ENCODE results near the gene PDZK1IP1.
"Not testable (repeated sequence)": the region's sequence is repeated elsewhere in the genome, so short reads cannot be mapped to it uniquely, and the experiment has no call there.

The PDZK1IP1 gene

DNA sequence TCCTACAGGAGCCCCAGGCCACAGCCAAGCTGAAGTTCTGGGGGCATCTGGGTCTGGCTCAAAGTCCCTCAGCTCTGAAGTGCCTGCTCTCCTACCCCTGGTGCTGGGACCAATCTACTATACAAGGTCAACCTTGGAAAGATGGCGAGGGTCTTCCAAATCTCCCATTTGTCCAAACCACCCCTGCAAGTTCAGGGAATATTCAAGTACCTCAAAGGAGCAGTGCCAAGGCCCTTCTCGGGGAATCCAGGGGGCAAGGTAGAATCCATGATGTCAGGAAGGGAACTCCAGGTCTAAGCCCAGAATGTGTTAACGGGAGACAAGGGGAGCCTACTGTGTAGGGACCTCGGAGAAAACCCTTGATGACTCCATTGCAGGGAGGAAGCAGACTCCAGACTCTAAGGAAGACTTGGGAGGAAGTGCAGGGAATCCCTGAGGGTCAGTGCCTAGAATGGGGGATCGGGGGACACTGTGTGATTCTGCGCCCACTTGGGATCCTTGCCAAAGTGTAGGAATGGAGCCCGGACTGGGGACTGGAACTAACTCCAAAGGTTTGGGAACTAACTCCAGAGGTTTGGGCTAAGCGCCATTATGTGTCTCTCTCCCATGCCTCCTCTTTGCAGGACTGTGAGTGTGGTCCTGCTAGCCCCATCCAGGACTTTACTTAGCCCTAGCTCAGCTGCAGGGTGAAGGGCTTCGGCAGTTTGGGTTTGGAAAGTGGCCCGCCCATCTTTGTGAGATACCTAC, 33.5 kb upstream of the PDZK1IP1 start:
- no peak for DNase-seq

DNA sequence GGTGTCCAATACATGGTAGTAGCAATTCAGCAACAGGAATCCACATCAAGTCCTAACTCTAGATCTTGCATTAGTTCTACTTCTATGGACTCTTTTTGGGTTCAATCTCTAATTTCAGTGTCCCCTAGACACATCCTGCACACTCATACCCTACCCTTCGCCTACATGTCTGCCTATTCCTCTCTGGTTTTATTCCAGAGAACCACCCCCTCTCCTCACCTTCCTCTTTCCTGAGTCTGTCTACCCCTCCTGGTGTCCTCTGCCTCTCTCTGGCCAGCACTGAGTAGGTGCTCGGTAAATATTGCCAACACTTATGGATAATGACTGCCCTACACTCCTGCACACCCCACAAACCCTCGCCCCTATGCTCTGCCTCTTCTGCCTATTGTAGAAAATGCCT, 32.6 kb upstream of the PDZK1IP1 start:
- no peak for DNase-seq

DNA sequence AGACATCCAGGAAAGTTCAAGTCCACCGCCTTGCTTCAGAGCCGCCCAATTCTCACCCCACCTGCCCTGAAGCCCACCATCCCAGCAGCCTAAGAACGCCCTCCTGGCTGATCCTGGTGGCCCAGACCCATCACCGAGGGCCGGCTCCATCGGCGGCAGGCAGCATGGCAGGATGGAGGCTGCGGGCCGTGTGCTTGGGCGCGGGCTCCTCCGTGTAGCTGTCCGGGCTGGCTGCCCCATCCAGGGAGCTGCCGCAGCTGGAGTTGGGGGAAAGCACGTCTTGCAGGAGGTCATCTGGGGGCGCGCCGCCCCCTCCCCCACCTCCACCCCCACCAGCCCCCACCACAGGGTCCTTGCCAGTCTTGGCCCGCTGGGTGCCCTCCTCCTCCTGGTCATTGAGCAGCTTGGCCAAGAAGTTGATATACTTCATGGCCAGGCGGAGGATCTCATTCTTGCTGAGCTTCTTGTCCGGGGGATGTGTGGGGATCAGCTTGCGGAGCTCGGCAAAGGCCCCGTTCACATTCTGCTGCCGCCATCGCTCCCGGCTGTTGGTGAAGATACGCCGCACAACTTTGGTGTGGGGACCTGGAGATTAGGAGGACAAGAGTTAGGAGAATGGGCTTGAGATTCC, 29.9 kb upstream of the PDZK1IP1 start:
- no peak for DNase-seq

DNA sequence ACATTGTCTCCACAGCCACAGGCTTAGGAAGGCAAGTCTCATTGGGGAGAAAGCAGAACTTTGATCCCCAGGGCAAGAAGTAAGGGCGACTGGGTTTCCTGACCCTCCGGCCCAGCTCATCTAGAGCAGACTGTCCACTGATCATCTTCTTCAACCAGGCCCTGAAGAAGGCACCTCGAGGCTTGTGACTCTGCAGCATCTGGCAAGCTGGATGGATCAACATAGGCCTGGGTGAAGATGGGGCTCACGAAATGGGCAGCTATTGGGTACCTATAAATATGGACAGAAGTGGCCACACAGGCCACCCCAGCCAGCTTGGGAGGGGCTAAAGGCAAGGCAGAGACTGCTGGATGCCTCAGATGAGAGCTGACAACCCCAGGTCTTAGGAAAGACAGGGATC, 29.2 kb upstream of the PDZK1IP1 start:
- DNase-seq: no peak

DNA sequence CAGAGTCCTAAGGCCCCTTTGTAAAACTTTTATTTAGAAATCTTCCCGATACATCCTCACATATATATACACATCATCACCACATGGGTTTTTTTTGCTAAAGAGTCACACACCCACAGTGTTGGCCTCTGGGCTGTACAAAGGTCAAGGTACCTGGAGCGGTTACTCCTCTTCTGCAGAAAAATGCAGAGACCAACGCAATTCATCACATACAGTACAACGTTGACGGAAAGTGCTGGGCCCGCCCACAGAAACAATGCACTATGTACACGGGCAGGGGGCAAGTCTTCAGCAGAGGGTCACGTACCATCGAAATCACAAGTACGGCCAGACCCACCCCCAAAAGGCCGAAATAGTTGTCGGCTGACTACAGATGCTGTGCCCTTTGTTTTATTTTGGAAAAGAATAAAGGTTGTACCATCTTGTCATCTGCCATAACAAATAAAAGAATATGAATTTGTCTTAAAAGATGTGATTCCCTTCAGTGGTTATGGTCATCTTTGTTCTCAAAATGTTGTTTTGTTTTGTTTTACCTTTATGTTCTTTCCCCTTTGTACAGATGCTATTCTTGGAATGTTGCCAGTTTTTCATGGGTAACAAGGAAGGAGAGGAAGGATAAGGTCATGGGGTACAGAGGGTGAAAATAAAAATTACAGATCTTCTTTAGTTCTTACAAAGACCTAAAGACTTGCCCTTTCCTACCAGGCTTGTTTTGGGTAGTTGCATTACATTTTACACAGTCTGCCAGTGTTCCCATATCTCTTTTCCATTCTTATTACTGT, 26.6 kb upstream of the PDZK1IP1 start:
- no peak for DNase-seq

DNA sequence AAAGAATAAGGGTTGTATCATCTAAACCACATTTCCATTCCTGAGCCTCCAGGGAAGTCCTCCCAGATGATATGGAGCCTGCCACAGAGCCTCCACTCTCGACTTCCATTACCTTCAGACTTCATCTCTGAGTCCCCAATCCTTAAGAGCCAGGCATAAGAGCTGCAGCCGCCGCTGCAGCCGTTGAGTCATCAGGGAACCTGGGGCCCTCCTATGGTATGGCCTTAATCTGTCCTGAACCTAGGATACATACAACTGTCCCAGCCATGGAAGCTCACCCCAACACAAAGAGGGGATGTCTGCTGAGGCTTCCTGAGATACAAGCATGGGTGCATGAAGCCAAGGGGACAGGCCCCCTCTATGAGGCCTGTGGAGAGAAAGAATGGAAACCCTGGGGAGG, 25.9 kb upstream of the PDZK1IP1 start:
- DNase-seq: no peak

DNA sequence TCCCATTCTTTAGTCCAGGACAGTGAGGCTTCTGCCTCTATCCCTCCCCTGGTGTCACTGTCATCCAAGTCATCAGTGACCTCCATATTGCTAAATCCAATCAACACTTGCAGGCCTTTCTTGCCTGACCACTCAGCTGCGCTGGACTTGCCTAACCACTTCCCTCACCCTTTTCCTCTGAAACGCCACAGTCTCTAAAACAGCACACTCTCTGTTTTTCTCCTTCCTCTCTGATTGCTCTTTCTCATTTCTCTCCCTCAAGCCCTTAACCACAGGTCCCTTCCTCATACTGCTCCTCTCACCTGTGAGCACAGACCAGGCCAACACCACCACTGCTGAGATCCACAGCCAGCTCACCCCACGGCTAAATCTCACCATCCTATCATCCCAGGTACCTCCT, 24.7 kb upstream of the PDZK1IP1 start:
- no peak for DNase-seq

DNA sequence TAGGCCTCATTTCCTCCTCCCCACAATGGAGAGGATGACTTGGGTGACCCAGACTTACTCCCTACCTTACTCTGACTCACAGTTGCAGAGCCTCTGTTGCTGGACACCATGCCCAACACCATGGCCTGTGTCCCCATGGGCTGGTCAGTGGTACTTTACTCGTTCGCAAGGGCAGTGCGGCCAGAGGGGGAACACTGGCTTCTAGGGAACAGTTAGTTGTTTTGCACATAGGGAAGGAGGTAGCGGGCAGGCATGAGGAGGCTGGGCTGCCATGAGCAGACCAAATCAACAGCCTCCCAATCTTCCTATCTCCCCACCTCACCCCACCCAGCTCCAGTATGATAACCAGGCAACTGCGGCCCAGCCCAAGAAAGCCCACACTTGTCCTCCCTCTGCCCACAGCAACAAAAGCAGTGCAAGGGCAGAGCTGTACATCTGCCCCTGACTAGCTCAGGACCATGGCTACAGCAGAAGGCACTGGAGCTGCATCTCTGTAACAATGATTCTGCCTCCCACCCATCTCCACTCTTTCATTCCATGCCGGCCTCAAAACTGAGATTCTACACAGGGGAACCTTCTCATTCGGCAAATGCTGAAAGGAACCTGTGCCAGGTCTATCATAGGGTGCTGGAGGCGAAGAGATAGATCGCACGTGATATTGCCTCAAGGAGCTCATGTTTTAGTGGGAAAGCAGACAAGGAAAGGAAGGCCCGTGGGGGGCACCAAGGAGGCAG, 23.6 kb upstream of the PDZK1IP1 start:
- no peak for DNase-seq

DNA sequence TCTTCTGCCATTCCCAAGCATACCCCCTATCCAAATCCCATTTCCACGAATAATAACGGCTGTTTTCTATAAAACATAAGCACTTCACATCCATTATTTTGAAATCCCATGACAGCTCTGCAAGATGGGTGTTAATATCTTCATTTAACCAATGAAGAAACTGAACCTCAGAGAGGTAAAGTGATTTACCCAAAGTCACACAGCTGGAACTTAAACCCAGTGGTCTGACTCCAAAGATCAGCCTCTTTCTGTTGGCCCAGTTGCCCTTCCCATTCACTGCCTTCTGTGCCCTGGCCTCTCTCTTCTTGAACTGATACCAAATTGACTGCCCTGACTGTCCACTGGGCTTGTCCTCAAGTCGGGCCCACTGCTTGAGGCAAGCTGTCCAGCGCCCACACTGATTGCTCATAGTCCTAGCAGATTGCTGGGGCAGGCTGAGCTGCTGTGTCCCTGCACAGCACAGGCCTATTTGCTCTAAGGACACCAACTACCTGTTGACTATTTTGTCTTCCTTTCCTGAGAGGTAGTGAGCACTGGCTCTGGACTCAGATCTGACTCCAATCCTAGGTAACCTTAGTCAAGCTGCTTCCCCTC, 22.9 kb upstream of the PDZK1IP1 start:
- no peak for DNase-seq

DNA sequence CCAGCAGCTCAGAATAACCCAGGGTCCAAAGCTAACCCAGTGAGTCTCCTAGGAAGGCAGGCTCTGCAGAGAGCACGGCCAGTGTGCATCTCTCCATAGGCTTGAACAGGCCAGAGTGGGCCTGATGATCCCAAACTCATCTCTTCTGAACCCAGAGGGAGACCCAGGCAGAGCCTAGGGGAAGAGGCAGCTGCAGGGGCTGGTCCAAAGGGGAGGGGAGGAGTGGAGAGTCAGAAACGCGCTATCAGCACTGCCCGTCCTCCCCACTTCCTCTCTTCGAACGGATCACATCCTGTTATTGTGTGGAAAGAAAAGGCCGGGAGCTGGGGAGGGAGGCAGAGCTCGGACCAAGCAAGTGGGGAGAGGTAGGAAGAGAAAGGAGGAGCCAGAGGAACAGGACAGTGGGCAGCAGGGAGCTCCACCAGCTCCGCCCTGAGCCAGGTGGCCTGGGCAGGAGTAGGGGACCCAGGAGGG, 22.0 kb upstream of the PDZK1IP1 start:
- no peak for DNase-seq

DNA sequence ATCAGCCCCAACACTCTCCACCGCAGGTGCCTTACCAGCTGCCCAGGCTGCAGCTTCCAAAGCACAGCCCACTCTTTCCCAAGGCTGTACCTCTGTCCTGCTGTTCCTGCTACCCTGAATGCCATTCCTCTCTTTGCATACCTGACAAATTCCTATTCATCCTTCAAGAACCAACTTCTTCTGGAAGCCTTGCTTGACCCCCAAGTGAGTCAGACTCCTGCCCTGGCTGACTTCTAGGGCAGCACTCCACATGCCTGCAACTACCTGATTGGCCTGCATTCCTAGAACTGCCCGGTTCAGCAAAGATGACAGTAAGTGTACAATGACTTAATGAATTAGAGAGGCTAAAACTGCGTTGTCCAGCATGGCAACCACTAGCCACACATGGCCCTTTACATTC, 20.8 kb upstream of the PDZK1IP1 start:
- DNase-seq: no peak

DNA sequence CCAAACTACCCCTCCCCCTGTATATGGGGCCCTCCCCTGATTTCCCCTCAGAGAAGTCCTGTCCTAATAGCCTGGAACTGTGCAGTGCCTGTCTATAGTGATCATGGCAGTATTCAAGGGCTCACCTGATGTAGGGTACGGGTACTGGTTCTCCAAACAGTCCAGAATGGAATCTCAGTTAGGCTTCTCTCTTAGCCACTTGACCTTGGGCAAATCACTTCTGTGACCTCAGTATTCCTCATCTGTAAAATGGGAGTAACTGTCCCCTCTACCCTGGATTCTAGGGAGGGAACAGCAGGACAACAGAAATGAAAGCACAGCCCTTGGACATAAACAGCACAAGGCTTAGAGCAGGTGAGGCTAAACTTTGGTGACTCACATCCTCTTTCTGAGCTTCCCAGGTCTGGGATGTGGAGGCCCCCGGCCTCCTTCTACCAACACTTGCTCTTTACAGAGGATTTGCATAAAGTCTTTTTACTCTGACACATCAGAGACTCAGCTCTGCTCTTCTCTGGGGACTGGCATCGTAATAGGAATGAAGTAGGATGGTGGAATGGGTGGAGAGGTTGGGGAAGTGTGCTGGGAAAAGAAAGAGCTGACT, 20.0 kb upstream of the PDZK1IP1 start:
- no peak for DNase-seq

DNA sequence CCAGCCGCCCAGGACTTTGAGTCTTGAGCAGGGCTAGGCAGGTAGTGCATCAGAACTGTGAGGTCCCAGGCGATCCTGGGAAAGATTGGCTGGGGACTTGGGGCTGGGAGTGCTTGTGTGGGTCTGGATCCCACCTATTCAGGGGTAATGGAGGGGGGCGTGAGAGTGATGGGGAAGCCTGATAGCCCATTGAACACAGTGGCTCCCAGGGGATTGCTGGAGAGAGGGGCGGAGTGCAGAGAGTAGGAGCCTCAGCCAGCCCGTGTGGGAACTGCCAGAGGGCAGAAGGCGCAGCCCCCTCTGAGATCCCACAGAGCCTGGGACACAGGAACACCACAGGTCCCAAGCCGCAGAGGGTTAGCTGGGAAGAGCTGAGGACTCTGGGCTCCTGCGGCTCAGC, 19.3 kb upstream of the PDZK1IP1 start:
- no peak for DNase-seq

DNA sequence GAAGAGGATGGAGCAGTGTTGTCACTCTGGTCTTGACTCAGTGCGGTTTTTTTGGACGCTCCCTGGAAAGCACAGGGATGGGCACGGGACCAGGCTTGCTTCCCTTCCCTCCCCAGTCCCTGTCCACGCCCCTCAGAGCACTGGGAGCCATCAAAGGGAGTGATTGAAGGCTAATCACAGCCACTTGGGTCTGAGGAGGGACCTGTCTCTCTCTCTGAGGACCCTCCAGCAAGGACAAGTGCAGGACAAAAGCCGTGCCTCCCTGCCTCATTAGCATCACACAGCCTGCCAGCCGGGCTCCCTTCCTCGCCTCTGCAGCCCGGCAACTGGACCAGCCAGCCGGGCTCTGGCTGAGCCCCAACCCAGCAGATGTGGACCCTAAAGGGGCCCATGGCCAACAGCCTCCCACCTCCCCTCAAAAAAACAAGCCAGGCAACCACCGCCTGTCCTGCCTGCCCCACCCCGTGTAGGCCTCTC, 18.6 kb upstream of the PDZK1IP1 start:
- DNase-seq: no peak

DNA sequence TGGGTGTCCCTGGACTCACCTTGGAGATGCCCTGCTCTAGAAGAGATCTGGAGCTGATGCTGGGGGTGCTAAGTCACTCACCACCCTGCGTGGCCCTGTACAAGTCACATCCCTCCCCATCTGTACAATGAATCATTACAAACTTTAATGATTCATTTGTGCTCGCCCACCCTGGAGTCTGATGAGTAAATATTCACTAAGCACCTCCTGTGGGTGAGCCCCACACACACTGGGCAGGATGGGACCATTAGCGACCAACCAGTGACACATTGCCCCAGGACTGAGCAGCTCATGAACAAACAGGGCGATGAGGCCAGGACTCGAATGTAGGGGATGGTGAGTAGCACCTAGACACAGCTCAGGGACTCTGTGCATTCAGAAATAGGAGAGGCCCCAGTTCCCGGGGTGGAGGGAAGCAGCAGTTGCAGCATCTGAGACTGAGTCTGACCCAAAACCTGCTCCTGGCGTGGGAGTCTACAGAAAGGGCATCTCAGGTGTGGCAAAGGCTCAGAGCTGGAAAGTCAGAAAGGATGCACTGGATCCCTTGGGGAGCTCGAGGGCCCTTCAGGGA, 18.1 kb upstream of the PDZK1IP1 start:
- no peak for DNase-seq

DNA sequence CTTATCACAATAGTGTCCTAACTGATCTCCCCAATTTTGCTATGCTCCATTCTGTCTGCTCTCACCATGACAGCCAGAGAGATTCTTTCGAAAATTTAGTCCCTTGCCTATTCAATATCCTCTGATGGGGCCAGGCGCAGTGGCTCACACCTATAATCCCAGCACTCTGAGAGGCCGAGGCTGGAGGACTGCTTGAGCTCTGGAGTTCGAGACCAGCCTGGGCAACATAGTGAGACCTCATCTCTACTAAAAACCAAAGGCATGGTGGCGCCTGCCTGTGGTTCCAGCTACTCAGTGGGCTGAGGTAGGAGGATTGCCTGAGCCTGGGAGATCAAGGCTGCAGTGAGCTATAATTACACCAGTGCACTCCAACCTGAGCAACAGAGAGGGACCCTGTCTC, 16.1 kb upstream of the PDZK1IP1 start:
- no peak for DNase-seq

DNA sequence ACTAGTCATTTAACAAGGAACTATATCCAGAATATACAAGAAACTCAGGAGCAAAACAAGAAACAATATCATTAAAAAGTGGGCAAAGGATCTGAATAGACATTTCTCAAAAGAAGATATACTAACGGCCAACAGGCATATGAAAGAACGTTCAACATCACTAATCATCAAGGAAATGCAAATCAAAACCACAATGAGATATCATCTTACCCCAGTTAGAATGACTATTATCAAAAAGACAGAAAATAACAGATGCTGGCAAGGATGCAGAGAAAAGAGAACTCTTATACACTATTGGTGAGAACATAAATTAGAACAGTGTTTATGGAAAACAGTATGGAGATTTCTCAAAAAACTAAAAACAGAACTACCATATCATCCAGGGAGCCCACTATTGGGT, 13.7 kb upstream of the PDZK1IP1 start:
- not testable (repeated sequence) for DNase-seq

DNA sequence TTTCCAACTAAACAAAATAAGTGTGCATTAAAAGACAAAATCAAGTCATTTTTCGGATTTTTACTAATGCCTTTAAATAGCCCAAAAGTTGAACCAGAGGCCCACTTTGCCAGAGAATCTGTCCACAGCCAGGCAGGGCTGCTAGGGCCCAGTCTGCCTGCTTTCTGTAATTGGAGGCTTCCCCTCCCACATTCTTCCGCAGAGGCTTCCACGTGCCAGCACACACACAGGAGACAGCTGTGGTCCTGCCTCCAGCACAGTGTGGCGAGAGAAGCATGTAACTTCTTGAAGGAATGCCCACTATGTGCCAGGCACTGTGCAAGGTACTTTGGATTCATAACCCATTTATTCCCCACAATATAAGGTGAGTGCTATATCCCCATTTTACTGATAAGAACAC, 11.3 kb upstream of the PDZK1IP1 start:
- no peak for DNase-seq

DNA sequence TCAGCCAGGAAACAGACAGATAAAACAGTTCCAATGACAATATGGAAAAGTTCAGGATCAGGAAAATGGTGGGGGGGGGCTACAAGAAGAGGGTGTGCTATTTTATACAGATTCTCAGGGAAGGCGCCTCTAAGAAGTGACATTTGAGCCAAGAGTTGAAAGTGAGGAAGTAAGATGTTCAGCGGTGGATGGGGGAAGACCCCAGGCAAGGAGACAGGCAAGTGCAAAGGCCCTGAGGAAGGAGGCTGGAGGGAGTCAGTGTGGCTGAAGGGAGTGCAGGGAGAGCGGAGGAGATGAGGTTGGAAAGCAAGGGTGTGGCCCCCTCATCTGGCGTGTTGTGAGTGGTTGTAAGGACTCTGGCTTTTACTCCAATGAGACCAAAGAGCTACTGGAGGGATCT, 8.4 kb upstream of the PDZK1IP1 start:
- DNase-seq: no peak

DNA sequence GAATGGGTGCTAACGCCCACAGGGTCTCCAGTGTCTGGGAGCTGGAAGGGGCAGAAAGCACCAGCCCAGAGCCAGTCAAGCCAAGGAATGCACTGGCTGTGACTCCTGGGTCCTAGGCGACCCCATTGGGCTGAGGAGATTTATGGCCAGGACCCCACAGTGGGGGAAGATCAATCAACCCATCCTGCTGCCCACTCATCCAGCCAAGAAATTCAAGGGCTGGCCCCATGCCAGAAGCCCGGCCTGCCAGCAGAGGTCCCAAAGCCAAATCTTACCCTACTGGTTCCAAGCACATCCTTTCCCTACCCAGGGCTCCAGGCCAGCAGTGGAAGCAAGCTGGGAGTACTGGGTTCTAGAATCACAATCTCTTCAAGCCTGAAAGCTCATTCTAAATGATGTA, 6.8 kb upstream of the PDZK1IP1 start:
- DNase-seq: no peak

DNA sequence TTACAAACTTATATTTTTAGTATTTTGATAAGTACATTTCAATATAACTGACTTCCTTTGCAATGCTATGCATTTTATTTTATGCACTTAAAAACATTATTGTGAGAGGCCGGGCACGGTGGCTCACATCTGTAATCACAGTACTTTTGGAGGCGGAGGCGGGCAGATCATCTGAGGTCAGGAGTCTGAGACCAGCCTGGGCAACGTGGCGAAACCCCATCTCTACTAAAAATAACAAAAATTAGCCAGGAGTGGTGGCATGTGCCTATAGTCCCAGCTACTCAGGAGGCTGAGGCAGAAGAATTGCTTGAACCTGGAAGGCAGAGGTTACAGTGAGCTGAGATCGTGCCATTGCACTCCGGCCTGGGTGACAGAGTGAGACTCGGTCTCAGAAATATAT, 6.1 kb upstream of the PDZK1IP1 start:
- not testable (repeated sequence) for DNase-seq

DNA sequence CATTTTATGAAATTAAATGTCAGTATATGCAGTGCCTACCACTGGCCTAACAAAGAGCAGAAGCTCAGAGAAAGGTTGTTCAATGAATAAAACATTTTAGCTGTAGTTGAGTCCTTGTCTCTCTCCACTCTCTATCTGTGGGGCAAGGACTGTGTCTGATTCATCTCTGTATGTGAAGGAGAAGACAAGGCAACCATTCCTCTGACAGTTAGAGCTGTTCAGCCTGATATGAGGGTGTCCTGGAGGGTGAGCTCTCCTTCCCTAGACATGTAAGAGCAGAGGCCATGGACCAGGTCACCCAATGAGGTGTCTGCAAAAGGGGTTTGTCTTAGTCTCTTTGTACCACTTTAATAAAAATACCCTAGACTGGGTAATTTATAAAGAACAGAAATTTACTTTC, 4.5 kb upstream of the PDZK1IP1 start:
- DNase-seq: no peak
